Stimulated activated CD4-positive, alpha-beta T cell treated with anti-CD3 and anti-CD28 coated beads, Interleukin-15, amount 100 ng/mL, for 48 hours (primary cell): ENCODE results near the gene NOM1.

Experiments used
- DNase-seq, 2 donors: peaks; one replicate each; pipeline ENCODE4 v3.0.0-alpha.2; 2020; ENCODE audit warnings: low read depth in 2 of 2

Gene NOM1

DNA sequence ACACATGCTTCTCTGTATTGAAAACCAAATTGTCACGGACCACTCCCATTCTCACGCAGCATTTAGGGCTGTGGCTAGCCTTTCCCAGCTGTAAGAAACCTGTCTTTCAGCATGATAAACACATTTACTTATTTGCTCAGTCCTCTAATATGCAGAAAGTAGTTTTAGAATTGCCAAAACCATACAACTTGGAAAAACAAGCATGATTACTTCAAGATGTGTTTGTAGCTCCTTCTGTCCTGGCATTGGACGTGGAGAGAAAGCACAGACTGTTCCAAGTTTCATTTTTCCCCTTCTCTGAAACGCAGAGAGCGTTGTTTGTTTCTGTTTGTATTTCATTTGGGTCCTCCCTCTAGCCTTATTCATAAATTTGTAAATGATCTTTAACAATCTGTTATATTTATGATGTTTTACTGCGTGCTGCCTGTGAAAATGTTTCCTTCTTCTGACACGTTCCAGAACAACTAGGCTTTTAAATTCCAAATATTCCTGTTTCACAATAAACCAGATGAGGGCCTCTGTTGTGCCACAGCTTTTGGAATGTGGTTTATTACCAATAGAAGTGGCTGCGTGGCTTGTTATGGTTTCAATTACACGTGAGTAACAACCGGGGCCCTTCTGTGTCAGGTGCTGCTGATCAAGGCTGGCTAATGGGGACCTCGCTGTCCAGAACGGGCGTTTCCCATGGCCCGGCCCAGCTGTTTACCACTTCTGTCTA is 34.8 kb downstream of the NOM1 start:
- DNase-seq, result no peak

DNA sequence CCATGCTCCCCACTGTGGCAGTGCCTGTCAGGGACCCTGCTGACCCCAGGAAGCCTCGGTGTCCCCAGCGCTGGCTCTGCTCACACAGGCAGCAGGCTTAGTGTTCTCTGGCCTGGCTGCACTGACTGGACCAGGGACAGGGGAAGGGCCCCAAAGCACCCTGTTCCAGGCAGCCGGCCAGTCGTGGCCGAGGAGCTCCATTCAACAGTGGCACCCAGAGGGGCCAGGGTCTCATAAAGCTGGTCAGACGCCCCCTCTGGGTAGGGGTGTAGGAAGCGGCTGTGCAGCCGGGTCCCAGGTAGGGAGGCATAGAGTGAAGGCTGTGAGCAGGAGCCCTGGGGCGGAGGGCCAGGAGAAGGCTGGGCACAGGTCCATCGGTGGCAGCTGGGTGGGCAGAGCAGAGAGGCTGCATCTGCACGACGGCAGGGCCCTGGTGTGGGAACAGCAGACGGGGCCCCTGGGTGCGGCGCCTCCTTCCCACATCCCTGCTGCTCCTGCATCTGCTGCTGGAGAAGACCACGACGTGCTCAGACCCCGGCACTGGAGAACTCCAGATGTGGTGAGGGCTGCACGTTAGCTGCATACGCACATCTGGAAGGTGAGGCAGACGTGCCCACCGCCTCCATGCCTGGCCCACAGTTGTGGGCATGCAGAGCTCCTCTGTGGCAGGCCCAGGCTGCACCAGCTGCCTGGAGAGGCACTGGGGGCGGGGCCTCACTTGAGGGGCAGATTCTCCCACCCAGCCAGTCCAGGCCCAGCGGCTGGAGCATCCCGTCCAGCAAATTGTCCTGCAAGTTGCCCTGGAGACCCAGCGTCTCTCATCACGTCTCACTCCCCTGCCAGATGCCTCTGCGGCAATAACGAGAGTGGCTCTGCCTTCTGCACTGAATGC is 35.8 kb downstream of the NOM1 start:
- DNase-seq, result no peak

DNA sequence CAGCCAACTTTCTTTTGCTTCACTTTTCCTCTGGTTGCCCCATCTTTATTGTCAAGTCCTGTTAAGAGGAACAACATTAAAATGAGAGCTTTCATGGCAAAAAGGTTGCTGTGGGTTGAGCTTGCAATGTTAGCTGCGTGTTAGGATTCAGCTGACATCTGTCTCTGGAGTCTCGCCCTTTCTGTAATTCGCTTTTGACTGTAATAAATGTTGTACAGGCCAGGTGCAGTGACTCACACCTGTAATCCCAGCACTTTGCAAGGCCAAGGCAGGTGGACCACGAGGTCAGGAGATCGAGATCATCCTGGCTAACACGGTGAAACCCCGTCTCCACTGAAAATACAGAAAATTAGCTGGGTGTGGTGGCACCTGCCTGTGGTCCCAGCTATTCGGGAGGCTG is 36.9 kb downstream of the NOM1 start:
- no peak for DNase-seq

DNA sequence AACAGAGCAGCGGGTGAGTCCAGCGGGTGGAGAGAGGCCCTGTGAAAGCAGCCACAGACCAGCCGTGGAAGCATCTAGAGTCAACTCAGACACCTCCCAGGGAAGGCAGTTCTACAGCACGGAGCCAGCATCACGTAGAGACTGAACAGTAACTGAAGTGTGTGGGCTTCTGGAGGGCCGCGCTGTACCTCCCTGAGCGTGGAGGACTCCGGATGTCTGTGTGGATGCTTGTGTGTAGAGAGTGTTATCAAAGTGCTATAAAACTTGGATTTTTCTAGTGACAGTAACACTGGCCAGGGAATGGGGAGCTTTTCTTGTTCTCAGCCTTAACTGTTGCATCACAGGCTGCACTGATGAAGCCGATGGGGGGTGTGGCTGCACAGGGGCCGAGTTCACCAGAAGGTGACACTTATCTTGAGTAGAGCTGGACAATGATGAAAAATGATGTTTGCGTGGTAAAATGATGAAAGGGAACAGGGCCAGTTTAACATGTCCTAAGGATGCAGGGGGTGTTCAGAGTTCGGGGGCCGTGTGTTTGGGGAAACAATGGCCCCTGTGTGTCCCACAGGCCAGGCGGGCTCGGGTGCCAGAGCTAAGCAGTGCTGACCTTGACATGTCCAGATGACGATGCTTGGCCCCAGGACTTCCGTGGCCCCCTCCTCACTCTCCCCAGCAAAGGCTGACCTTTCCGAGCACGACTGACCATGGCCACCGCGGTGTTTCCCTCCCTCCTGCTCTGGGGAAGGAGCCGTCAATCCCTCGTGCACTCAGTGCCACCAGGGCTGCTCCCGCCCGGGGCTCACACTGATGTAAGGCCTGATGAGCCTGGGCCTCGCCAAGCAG is 39.1 kb downstream of the NOM1 start:
- DNase-seq, result no peak

DNA sequence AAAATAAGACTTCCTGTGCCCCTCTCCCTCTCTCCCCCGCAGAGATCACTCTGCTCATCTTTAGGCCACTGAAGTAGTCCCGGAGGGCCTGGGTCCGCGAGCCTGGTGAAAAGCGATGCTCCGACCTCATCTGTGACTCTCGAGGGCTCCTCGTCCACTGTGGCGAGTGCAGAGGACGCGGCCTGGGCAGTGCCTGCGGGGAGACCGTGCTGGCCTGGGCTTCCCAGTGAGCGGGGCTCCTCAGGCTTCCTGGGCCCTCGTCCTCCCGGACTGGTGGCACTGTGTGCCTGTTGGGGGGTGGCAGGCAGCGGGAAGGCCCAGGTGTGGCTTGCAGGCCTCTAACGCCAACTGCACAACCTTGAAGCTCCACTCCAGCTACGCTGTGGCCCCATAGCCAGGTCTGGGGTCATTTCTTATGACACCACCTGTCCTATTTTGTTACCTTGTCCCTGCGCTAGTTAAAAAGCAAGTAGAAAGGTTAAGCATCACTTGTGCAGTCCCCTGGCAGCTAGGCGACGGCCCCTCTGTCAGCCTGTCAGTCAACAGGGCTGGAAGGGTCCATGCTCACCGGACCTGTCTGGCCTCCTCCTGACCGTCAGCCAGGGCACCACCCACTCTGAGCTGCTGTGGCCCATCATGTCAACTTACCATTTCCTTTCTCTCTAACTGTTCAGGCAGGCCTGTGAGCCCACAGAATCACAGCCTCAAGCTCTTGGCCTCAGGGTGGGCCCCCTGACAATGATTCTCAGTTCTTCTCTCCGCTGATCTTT is 40.4 kb downstream of the NOM1 start:
- DNase-seq, result no peak

DNA sequence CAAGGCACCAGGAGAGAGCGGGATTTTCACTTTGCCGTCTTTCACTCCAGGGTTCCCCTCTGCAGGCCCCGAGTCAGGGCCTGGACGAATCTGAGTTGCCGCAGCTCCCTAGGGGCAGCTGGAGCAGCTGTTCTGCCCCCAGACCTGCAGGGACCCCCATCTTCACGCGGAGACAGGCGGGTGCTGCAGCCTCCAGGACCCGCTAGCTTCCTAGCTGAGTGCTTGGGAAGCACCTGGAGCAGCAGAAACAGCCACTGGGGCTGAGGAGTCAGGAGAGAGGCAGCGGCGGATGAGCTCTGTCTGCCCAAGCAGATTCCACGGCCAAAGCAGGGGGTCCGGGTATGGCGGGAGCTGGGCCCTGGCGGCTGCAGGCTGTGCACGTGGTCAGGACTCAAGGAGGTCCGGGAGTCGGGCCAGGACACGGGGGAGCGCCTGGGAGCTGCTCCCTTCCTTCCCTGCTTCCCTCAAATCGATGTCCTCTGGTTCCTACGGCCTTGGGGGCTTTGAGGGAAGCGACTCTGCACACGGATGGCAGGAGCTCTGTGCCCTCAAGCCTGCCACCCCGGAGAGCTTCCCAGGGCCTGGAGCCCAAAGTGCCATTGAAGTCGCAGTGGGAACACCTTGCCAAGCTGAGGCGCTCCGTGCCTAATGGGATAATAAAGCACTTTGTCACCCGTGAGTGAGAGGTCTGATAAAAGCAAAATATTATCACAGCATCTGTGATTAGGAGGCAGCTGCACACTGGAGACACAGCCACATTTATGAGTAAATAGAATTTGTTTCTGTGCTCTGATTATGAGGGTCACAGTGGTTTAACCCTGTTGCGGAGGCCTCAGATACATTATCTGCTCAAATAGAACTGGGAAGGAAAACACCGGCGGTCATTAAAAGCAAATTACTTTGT is 43.8 kb downstream of the NOM1 start:
- no peak for DNase-seq

DNA sequence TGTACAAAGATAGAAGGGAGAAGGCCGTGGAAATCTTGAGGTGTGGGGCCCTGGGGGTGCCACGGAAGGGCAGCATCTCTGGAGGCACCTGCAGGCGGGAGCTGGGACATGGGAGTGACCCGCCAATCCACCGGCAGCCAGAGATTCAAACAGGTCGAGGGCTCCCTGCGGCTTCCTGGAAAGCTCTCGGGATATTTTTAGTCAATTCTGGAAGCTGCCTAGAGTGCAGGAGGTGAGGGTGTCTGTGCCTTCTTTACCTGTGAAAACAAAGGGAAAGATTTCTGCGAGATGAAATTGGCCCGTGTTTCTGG is 44.4 kb downstream of the NOM1 start:
- DNase-seq, result no peak

DNA sequence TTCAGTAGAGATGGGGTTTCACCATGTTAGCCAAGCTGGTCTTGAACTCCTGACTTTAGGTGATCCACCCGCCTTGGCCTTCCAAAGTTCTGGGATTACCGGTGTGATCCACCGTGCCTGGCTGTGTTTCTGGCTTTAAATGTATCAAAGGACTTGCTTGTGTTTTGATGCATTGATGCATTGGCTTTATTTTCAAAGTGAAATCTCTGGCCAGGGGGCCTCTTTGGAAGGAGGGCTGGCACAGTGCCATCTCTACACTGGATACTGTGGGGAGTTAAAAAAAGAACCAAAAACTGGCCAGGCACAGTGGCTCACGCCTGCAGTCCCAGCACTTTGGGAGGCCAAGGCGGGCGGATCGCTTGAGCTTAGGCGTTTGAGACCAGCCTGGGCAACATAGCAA is 44.9 kb downstream of the NOM1 start:
- no peak for DNase-seq

DNA sequence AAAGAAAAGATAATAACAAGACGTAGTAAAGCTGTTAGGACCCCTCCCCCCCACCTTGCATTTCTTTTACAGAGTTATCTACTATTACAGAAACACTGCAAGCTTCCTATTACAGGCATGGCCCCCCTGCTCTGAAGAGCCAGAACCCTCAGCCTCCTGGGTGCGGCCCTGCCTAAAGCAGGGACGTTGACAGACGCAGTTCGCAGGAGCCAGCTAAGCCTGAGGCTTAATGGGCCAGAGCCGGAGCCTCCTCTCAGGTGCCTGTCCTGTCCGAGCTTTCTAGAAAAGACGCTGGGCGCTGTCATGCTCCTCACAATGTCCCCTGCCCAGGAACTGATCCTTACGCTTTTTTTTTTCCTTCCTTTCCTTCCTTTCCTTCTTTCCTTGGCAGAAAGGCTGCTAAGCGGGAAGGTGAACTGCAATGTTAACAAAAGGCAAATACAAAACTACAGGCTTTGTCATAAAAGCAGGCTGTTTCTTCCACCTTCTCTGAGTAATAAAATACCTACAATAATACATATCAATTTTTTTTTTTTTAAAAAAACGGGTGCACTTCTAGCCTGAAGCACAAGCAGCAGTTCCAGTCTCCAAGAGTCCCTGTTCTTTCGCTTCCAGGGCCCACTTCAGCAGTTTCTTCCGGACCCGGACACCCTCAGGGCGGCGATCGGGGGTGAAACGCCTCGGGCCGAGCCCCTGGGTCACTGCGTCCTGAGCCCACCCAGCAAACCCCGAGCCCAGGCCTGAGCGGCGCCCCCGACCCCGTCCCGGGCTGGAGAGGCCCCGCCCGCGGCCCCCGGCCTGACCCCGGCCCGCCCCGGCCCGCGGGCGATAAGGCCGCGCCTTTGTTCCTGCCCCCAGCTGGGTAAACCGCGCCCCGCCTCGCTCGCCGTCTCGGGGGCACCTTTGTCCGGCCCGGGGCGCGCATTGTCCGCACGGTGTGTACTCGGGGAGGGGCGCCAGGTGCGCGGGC is 49.8 kb downstream of the NOM1 start:
- no peak for DNase-seq

DNA sequence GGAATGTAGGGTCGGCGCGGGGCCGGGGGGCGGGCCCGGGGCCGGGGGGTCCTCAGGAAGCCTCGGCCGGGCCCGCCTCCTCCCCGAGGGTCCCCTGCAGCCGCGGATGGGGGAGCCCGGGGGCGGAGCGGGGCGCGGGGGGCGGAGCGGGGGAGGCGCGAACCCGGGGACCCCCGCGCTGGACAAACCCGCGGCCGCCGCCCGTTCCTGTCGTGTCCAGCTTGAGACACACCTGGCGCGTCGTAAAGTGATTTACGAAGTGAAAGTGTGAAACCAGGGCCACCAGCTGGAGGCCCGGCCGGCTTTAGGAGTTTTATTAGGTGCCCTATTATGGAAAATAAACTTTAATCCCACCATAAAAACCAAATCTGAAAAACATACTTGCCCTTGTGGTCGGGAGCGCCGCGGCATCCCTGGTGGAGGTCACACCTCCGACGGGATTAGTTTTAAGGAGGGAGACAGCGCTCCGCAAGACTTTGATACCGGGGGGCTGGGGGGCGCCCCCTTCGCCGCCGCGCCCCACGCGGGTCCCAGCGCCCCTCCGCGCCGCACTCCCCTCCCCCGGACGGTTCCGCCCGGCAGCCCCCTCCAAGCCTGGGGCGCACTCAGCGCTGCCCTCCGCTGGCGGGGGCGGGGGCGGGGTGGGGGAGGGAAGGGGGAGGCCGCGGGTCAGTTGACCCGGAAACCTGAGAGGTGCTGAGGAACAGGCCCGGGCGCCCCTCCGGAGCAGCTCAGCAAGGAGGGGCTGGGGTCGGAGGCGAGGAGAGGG is 50.6 kb downstream of the NOM1 start:
- DNase-seq, result no peak

DNA sequence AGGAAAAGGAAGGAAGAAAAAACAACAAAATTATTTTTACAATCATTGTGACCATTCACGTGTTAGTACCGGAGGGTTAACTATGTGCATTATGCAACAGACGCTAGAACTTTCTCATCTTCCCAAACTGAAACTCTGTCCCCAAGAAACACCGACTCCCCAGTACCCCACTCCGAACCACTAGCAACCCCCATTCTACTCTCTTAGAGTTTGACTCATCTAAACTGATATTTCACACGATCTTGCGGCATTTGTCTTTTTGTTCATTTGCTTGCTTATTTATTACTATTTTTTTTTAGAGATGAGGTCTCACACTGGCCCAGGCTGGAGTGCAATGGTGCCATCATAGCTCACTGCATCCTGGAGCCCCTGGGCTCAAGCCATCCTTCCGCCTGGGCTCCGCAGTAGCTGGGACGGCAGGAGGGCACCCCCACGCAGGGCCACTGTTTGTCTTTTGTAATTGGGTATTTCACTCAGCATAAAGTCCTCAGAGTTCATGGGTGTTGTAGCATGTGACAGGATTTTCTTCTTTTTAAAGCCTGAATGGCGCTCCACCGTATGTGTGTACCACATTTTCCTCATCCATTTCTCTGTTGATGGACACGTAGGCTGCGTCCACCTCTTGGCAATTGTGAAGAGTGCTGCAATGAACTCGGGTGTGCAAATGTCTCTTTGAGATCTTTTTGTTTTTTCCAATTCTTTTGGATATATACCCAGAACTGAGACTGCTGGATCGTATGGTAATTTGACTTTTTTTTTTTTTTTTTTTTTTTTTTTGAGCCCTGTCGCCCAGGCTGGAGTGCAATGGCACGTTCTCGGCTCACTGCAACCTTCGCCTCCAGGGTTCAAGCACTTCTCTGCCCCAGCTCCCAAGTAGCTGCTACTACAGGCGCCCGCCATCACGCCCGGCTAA is 51.5 kb downstream of the NOM1 start:
- DNase-seq, result no peak

DNA sequence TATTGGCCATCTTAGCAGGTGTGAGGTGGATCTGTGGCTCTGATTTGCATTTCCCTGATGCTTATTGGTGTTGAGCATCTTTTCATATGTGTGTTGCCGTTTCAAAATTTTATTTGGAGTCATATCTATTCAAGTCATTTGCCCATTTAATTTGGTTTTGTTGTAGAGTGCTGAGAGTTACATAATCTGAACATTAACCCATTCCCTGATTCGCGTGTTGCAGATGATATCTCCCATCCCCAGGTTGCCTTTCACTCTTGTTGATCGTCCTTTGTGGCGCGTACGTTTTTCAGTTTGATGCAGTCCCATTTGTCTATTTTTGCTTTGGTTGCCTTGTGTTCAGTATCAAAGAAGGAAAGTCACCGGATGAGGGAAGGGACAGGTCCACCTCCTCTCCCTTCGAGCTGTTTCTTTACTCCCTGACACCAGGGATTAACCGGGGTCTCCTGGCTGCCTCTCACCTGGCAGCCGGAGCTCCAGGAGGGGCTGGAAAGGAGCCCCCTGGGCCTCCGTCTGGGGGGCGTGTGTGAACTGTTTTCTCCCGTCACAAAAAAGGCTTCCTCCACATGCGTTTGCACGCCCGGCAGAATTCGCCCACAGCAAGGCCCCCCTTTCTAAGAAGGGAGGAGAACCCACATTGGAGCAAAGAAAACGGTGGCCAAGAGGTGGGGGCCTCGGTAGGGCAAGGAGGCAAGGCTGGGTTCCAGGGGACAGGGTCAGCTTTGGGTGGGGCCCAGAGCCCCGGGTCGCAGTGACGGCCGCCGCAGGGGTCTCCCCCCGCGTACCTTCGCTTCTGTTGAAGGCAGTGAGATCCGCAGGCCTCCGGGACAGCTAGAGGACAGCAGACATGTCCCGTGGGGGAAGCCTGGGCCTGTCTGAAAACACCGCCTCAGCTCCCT is 52.7 kb downstream of the NOM1 start:
- DNase-seq, result no peak

DNA sequence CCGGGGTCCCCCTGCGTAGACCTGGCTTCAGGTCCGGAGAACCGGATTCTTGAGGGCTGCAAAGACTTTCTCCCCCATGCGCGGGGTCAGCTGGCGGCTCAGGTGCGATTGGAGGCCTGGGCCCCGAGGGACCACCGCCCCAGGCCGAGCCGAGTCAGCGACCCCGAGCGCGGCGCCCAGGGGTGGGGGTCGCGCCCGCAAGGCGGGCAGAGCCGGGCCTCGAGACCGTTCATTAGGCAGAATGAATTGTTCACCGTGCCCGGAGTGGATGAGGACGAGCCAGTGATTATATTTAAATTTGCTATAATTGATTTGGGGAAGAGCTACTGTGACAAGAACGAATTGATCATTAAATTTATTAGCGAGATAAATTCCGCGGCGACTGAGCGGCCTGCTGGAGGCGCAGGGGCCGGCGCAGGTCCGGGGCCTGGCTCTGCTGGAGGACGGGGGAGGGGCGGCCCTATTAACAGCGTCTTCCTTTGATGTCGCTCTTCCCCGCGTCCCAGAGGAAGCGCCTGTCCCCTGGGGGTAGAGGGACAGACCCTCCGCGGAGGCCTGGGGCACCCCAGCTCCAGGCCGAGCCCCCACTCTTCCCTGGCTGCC is 53.4 kb downstream of the NOM1 start:
- no peak for DNase-seq

DNA sequence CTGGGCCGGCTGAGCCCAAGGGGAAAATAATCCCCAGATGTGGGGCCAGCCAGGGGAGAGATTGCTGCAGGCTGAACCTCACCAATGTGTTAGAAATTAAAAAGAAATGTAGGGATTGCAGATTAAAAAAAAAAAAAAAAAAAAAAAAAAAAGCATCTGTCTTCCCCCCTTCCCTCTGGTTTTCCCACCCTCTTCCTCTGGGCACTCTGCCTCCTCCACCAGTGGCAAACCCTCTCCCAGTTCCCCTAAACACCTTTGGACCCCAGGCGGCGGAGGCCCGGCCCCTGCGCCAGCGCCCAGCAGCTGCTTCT is 53.9 kb downstream of the NOM1 start:
- DNase-seq, result no peak

DNA sequence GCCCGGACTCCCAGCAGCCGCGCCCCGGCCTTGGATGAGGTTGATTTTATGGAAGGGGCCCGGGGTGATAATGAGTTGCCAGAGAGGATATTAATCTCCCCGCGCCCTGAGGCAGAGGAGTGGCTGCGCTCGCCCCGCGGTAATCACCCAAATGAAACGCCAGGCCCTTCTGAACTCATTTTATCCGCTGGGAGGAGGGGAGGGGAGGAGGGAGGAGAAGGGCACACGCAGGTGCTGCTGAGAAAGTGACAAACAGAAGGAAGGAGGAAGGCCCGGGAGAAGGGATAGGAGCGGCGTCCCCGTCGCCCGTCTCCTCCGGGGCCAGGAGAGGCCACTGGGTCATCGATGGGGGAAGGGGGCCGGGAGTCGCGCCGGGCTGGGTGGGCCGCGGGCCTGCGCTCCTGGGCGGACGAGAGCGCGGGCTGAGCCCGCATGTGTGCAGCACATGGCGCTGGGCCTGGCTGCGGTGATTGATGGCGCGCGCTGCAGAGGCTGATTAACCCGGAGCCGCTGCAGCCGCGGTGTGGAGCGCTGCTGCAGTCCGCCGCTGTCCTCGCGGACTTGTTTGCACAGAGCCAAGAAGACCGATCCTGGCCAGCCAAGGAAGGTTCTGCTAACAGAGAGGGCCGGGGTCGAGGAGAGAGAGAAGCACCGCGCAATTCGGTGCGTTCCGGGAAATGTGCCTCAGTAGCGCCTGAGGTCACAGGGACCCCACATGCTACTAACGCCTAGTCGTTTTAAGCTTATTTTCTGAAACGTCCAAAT is 54.4 kb downstream of the NOM1 start:
- no peak for DNase-seq
